ENCODE measurements around the gene GNAZ. TPM values are rescaled to one million over a fixed set of nuclear protein-coding genes. Genes with fewer than 3 reads are reported as not detected.

GNAZ gene
- polyA plus RNA-seq, 1 donor from 2014 or later, result 52.0 TPM

DNA sequence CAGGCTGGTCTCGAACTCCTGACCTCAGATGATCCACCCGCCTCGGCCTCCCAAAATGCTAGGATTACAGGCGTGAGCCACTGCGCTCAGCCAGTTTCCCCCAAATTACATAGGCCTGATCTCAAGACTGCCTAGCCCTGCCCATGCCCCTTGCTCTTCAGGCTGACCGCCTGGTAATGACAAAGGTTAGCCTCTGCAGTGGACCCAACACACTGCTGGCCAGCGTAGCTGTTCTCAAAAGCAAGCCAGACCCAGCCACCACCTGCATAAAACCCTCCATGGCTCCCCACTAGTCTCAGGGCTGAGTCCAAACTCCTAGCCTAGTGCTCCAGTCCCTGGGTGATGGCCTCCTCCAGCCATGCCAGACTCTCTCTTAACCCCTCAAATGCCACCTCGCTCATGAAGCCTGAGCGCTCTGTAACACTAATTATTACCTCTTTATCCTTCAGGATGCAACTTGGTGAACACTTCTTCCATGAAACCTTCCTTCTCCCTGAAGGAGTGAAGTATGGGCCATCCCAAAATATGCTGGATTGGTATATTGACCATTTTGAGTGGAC lies 72.3 kb downstream of the GNAZ start:
- Histone ChIP-seq H3K27me3 (ENCODE audit: insufficient read depth, low read depth, low read length) (no peaks in the 10 kb centered on the region), H3K9me2 (ENCODE audit: insufficient read depth, low read length) (no peaks in the 10 kb centered on the region), H3F3A (ENCODE audit: insufficient read depth, low read length, poor library complexity, severe bottlenecking) (peaks cover 4% of the 10 kb centered on the region), H3K79me2 (replicated peaks; ENCODE audit: insufficient read depth, low read length) (peaks cover 5% of the 10 kb centered on the region), H3K36me3 (ENCODE audit: insufficient read depth, low read length) (no peaks in the 10 kb centered on the region), H4K20me1 (ENCODE audit: insufficient read depth) (no peaks in the 10 kb centered on the region), H3K9ac (ENCODE audit: low read length) (peak overlapping the region; percentile 43), H3K4me2 (ENCODE audit: low read length) (no peak overlapping the region), H3K4me3 (ENCODE audit: low read length) (peak overlapping the region; percentile 65), H3K9me3 (ENCODE audit: low read length) (no peaks in the 10 kb centered on the region), H3K27ac (ENCODE audit: low read length) (peak overlapping the region; percentile 88), H2AFZ (ENCODE audit: low read depth, low read length) (no peak overlapping the region)
- TF ChIP-seq, protein P1, sequence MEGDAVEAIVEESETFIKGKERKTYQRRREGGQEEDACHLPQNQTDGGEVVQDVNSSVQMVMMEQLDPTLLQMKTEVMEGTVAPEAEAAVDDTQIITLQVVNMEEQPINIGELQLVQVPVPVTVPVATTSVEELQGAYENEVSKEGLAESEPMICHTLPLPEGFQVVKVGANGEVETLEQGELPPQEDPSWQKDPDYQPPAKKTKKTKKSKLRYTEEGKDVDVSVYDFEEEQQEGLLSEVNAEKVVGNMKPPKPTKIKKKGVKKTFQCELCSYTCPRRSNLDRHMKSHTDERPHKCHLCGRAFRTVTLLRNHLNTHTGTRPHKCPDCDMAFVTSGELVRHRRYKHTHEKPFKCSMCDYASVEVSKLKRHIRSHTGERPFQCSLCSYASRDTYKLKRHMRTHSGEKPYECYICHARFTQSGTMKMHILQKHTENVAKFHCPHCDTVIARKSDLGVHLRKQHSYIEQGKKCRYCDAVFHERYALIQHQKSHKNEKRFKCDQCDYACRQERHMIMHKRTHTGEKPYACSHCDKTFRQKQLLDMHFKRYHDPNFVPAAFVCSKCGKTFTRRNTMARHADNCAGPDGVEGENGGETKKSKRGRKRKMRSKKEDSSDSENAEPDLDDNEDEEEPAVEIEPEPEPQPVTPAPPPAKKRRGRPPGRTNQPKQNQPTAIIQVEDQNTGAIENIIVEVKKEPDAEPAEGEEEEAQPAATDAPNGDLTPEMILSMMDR (IDR thresholded peaks at IDR 0.05; ENCODE audit: poor library complexity, severe bottlenecking), result no peak
- no peak for TF ChIP-seq MXI1 (conservative IDR thresholded peaks at IDR 0.05; ENCODE audit: poor library complexity, severe bottlenecking)
- TF ChIP-seq, protein P2, sequence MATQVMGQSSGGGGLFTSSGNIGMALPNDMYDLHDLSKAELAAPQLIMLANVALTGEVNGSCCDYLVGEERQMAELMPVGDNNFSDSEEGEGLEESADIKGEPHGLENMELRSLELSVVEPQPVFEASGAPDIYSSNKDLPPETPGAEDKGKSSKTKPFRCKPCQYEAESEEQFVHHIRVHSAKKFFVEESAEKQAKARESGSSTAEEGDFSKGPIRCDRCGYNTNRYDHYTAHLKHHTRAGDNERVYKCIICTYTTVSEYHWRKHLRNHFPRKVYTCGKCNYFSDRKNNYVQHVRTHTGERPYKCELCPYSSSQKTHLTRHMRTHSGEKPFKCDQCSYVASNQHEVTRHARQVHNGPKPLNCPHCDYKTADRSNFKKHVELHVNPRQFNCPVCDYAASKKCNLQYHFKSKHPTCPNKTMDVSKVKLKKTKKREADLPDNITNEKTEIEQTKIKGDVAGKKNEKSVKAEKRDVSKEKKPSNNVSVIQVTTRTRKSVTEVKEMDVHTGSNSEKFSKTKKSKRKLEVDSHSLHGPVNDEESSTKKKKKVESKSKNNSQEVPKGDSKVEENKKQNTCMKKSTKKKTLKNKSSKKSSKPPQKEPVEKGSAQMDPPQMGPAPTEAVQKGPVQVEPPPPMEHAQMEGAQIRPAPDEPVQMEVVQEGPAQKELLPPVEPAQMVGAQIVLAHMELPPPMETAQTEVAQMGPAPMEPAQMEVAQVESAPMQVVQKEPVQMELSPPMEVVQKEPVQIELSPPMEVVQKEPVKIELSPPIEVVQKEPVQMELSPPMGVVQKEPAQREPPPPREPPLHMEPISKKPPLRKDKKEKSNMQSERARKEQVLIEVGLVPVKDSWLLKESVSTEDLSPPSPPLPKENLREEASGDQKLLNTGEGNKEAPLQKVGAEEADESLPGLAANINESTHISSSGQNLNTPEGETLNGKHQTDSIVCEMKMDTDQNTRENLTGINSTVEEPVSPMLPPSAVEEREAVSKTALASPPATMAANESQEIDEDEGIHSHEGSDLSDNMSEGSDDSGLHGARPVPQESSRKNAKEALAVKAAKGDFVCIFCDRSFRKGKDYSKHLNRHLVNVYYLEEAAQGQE (IDR thresholded peaks at IDR 0.05; ENCODE audit: borderline replicate concordance), result no peak
- no peak for TF ChIP-seq SMC3 (conservative IDR thresholded peaks at IDR 0.05; ENCODE audit: poor library complexity)
- TF ChIP-seq EP300 (conservative IDR thresholded peaks at IDR 0.05; ENCODE audit: poor library complexity, severe bottlenecking), result no peak

DNA sequence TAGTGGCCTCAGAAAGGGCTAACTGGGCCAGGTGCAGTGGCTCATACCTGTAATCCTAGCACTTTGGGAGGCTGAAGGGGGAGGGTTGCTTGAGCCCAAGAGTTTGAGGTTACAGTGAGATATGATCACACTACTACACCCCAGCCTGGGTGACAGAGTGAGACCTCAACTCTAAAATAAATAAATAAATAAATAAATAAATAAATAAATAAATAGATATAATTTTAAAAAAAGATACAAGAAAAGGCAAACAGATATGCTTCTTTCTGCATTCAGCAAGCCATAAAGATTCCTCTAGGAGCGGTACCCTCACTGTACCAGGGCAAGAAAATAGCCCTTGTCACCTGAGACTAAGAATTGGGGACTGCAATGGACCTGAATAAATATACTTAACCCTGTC lies 72.8 kb downstream of the GNAZ start:
- Histone ChIP-seq H3K9me2 (ENCODE audit: insufficient read depth, low read length) (no peaks in the 10 kb centered on the region), H4K20me1 (ENCODE audit: insufficient read depth) (no peaks in the 10 kb centered on the region), H2AFZ (ENCODE audit: low read depth, low read length) (no peak overlapping the region), H3K9me3 (ENCODE audit: low read length) (no peaks in the 10 kb centered on the region), H3K27me3 (ENCODE audit: insufficient read depth, low read depth, low read length) (no peaks in the 10 kb centered on the region), H3K9ac (ENCODE audit: low read length) (no peak overlapping the region), H3K4me2 (ENCODE audit: low read length) (no peak overlapping the region), H3K36me3 (ENCODE audit: insufficient read depth, low read length) (no peaks in the 10 kb centered on the region), H3K79me2 (replicated peaks; ENCODE audit: insufficient read depth, low read length) (peaks cover 5% of the 10 kb centered on the region), H3K4me3 (ENCODE audit: low read length) (no peak overlapping the region), H3K27ac (ENCODE audit: low read length) (peak overlapping the region; percentile 88), H3F3A (ENCODE audit: insufficient read depth, low read length, poor library complexity, severe bottlenecking) (peaks cover 4% of the 10 kb centered on the region)
- no peak for TF ChIP-seq POLR2AphosphoS5 (IDR thresholded peaks at IDR 0.05)
- TF ChIP-seq EZH2 (IDR thresholded peaks at IDR 0.05; ENCODE audit: borderline replicate concordance, insufficient read depth, low read length, poor library complexity, severe bottlenecking), result no peak
- TF ChIP-seq SMC3 (conservative IDR thresholded peaks at IDR 0.05; ENCODE audit: poor library complexity), result no peak
- TF ChIP-seq TAF1 (IDR thresholded peaks at IDR 0.05; ENCODE audit: low read depth), result no peak
- TF ChIP-seq MXI1 (conservative IDR thresholded peaks at IDR 0.05; ENCODE audit: poor library complexity, severe bottlenecking), result no peak
- TF ChIP-seq RAD21 (conservative IDR thresholded peaks at IDR 0.05), result no peak
- TF ChIP-seq, protein P1 (IDR thresholded peaks at IDR 0.05; ENCODE audit: poor library complexity, severe bottlenecking), result no peak
- TF ChIP-seq, protein P2 (IDR thresholded peaks at IDR 0.05; ENCODE audit: borderline replicate concordance), result no peak
